ENCODE results near the gene FAM124A.

The FAM124A gene

GRCh38 chr13:51202477-51203046 is 19.6 kb upstream of the FAM124A start:
- DNase-seq = no peak
- Histone ChIP-seq H3K9me3 (ENCODE audit: control extremely low read depth in 1 of 5, control insufficient read depth in 4 of 5, insufficient read depth in 2 of 5, low read depth in 1 of 5, low read length in 4 of 5) (peaks cover 0 to 6% (median 3%) of the 10 kb centered on the region in 5 experiments), H3K27me3 (replicated peaks in 2 of 5; ENCODE audit: control insufficient read depth in 4 of 5, insufficient read depth in 5 of 5, low read length in 4 of 5) (peaks cover 0 to 5% (median 0%) of the 10 kb centered on the region in 5 experiments), H3K4me3 (ENCODE audit: control insufficient read depth in 1 of 7, extremely low read depth in 1 of 7, insufficient read depth in 4 of 7, low read depth in 2 of 7, low read length in 6 of 7) (no peak overlapping the region), H3K36me3 (ENCODE audit: control insufficient read depth in 4 of 4, insufficient read depth in 4 of 4, low read length in 3 of 4) (no peaks in the 10 kb centered on the region), H3K4me1 (ENCODE audit: control extremely low read depth in 1 of 4, control insufficient read depth in 4 of 4, insufficient read depth in 4 of 4, low read length in 3 of 4) (no peaks in the 10 kb centered on the region), H3K27ac (ENCODE audit: insufficient read depth in 1 of 2, low read depth in 1 of 2, low read length in 2 of 2, poor library complexity in 1 of 2, severe bottlenecking in 2 of 2) (no peak overlapping the region)
- ChIA-PET CTCF (no interaction called here), POLR2A (no interaction called here)
- 100% methylated on average over 1 of the region's 2 CpGs for WGBS (ENCODE audit: insufficient coverage)

GRCh38 chr13:51206584-51206983 is 15.6 kb upstream of the FAM124A start:
- Histone ChIP-seq H3K36me3 (ENCODE audit: control insufficient read depth in 4 of 4, insufficient read depth in 4 of 4, low read length in 3 of 4) (no peaks in the 10 kb centered on the region), H3K27me3 (replicated peaks in 2 of 5; ENCODE audit: control insufficient read depth in 4 of 5, insufficient read depth in 5 of 5, low read length in 4 of 5) (peaks cover 0 to 6% (median 4%) of the 10 kb centered on the region in 5 experiments), H3K4me1 (ENCODE audit: control extremely low read depth in 1 of 4, control insufficient read depth in 4 of 4, insufficient read depth in 4 of 4, low read length in 3 of 4) (no peaks in the 10 kb centered on the region), H3K27ac (ENCODE audit: insufficient read depth in 1 of 2, low read depth in 1 of 2, low read length in 2 of 2, poor library complexity in 1 of 2, severe bottlenecking in 2 of 2) (no peak overlapping the region), H3K4me3 (ENCODE audit: control insufficient read depth in 1 of 7, extremely low read depth in 1 of 7, insufficient read depth in 4 of 7, low read depth in 2 of 7, low read length in 6 of 7) (no peak overlapping the region), H3K9me3 (ENCODE audit: control extremely low read depth in 1 of 5, control insufficient read depth in 4 of 5, insufficient read depth in 2 of 5, low read depth in 1 of 5, low read length in 4 of 5) (peaks cover 0 to 1% (median 0%) of the 10 kb centered on the region in 5 experiments)
- no peak for DNase-seq
- no CpG with 5 or more reads among the region's 3 CpGs for WGBS (ENCODE audit: insufficient coverage)
- POLR2A ChIA-PET = no interaction called here
- CTCF ChIA-PET = interaction anchor here (0.8 kb wide), 1 partner anchor 16 kb away, joined by 3 read pairs; no protein-coding TSS in a partner anchor

GRCh38 chr13:51207881-51208280 is 14.3 kb upstream of the FAM124A start:
- peaks cover 0 to 1% (median 0%) of the 10 kb centered on the region in 5 experiments for H3K9me3 ChIP-seq (ENCODE audit: control extremely low read depth in 1 of 5, control insufficient read depth in 4 of 5, insufficient read depth in 2 of 5, low read depth in 1 of 5, low read length in 4 of 5)
- 93% methylated on average over 1 of the region's 2 CpGs for WGBS (ENCODE audit: insufficient coverage)
- DNase-seq = no peak
- H3K4me1 ChIP-seq (ENCODE audit: control extremely low read depth in 1 of 4, control insufficient read depth in 4 of 4, insufficient read depth in 4 of 4, low read length in 3 of 4) = no peaks in the 10 kb centered on the region
- peaks cover 0 to 8% (median 6%) of the 10 kb centered on the region in 5 experiments for H3K27me3 ChIP-seq (replicated peaks in 2 of 5; ENCODE audit: control insufficient read depth in 4 of 5, insufficient read depth in 5 of 5, low read length in 4 of 5)
- H3K36me3 ChIP-seq (ENCODE audit: control insufficient read depth in 4 of 4, insufficient read depth in 4 of 4, low read length in 3 of 4) = no peaks in the 10 kb centered on the region
- H3K27ac ChIP-seq (ENCODE audit: insufficient read depth in 1 of 2, low read depth in 1 of 2, low read length in 2 of 2, poor library complexity in 1 of 2, severe bottlenecking in 2 of 2) = no peak overlapping the region
- ChIA-PET CTCF (interaction anchor here (1.0 kb wide), 1 partner anchor 17 kb away, joined by 3 read pairs; no protein-coding TSS in a partner anchor), POLR2A (no interaction called here)
- H3K4me3 ChIP-seq (ENCODE audit: control insufficient read depth in 1 of 7, extremely low read depth in 1 of 7, insufficient read depth in 4 of 7, low read depth in 2 of 7, low read length in 6 of 7) = no peak overlapping the region

- CTCF ChIA-PET = interaction anchor here (0.8 to 1.0 kb wide), 2 partner anchors 16 to 105 kb away, joined by 3 read pairs; no protein-coding TSS in a partner anchor
- H3K36me3 ChIP-seq (ENCODE audit: control insufficient read depth in 4 of 4, insufficient read depth in 4 of 4, low read length in 3 of 4) = no peaks in the 10 kb centered on the region
- no peak overlapping the region for H3K27ac ChIP-seq (ENCODE audit: insufficient read depth in 1 of 2, low read depth in 1 of 2, low read length in 2 of 2, poor library complexity in 1 of 2, severe bottlenecking in 2 of 2)
- no peak for DNase-seq
- H3K27me3 ChIP-seq (replicated peaks in 2 of 5; ENCODE audit: control insufficient read depth in 4 of 5, insufficient read depth in 5 of 5, low read length in 4 of 5) = peaks cover 0 to 11% (median 5%) of the 10 kb centered on the region in 5 experiments
- POLR2A ChIA-PET = no interaction called here
- no peaks in the 10 kb centered on the region for H3K4me1 ChIP-seq (ENCODE audit: control extremely low read depth in 1 of 4, control insufficient read depth in 4 of 4, insufficient read depth in 4 of 4, low read length in 3 of 4)
- H3K9me3 ChIP-seq (ENCODE audit: control extremely low read depth in 1 of 5, control insufficient read depth in 4 of 5, insufficient read depth in 2 of 5, low read depth in 1 of 5, low read length in 4 of 5) = peaks cover 0 to 1% (median 0%) of the 10 kb centered on the region in 5 experiments
- 98% methylated on average over 4 of the region's 4 CpGs for WGBS (ENCODE audit: insufficient coverage)
- no peak overlapping the region for H3K4me3 ChIP-seq (ENCODE audit: control insufficient read depth in 1 of 7, extremely low read depth in 1 of 7, insufficient read depth in 4 of 7, low read depth in 2 of 7, low read length in 6 of 7)
Observed at GRCh38 chr13:51208716-51209115, 13.5 kb upstream of the FAM124A start.

GRCh38 chr13:51211910-51212309 is 10.3 kb upstream of the FAM124A start:
- no peak for DNase-seq
- CTCF ChIA-PET = no interaction called here
- POLR2A ChIA-PET = no interaction called here
- H3K9me3 ChIP-seq (ENCODE audit: control extremely low read depth in 1 of 5, control insufficient read depth in 4 of 5, insufficient read depth in 2 of 5, low read depth in 1 of 5, low read length in 4 of 5) = peaks cover 0 to 1% (median 0%) of the 10 kb centered on the region in 5 experiments
- H3K4me1 ChIP-seq (ENCODE audit: control extremely low read depth in 1 of 4, control insufficient read depth in 4 of 4, insufficient read depth in 4 of 4, low read length in 3 of 4) = no peaks in the 10 kb centered on the region
- peaks cover 0 to 11% (median 3%) of the 10 kb centered on the region in 5 experiments for H3K27me3 ChIP-seq (replicated peaks in 2 of 5; ENCODE audit: control insufficient read depth in 4 of 5, insufficient read depth in 5 of 5, low read length in 4 of 5)
- H3K27ac ChIP-seq (ENCODE audit: insufficient read depth in 1 of 2, low read depth in 1 of 2, low read length in 2 of 2, poor library complexity in 1 of 2, severe bottlenecking in 2 of 2) = no peak overlapping the region
- 100% methylated on average over 1 of the region's 2 CpGs for WGBS (ENCODE audit: insufficient coverage)
- no peaks in the 10 kb centered on the region for H3K36me3 ChIP-seq (ENCODE audit: control insufficient read depth in 4 of 4, insufficient read depth in 4 of 4, low read length in 3 of 4)
- no peak overlapping the region for H3K4me3 ChIP-seq (ENCODE audit: control insufficient read depth in 1 of 7, extremely low read depth in 1 of 7, insufficient read depth in 4 of 7, low read depth in 2 of 7, low read length in 6 of 7)

- no peak overlapping the region for H3K27ac ChIP-seq (ENCODE audit: insufficient read depth in 1 of 2, low read depth in 1 of 2, low read length in 2 of 2, poor library complexity in 1 of 2, severe bottlenecking in 2 of 2)
- H3K9me3 ChIP-seq (ENCODE audit: control extremely low read depth in 1 of 5, control insufficient read depth in 4 of 5, insufficient read depth in 2 of 5, low read depth in 1 of 5, low read length in 4 of 5) = peaks cover 0 to 1% (median 0%) of the 10 kb centered on the region in 5 experiments
- ChIA-PET CTCF (no interaction called here), POLR2A (no interaction called here)
- H3K36me3 ChIP-seq (ENCODE audit: control insufficient read depth in 4 of 4, insufficient read depth in 4 of 4, low read length in 3 of 4) = no peaks in the 10 kb centered on the region
- no peaks in the 10 kb centered on the region for H3K4me1 ChIP-seq (ENCODE audit: control extremely low read depth in 1 of 4, control insufficient read depth in 4 of 4, insufficient read depth in 4 of 4, low read length in 3 of 4)
- WGBS (ENCODE audit: insufficient coverage) = 100% methylated on average over 2 of the region's 2 CpGs
- DNase-seq = no peak
- H3K4me3 ChIP-seq (ENCODE audit: control insufficient read depth in 1 of 7, extremely low read depth in 1 of 7, insufficient read depth in 4 of 7, low read depth in 2 of 7, low read length in 6 of 7) = no peak overlapping the region
- H3K27me3 ChIP-seq (replicated peaks in 2 of 5; ENCODE audit: control insufficient read depth in 4 of 5, insufficient read depth in 5 of 5, low read length in 4 of 5) = peaks cover 0 to 11% (median 3%) of the 10 kb centered on the region in 5 experiments
Observed at GRCh38 chr13:51212758-51213157, 9.4 kb upstream of the FAM124A start.

- H3K27me3 ChIP-seq (replicated peaks in 2 of 5; ENCODE audit: control insufficient read depth in 4 of 5, insufficient read depth in 5 of 5, low read length in 4 of 5) = peaks cover 0 to 11% (median 3%) of the 10 kb centered on the region in 5 experiments
- POLR2A ChIA-PET = no interaction called here
- no peak overlapping the region for H3K4me3 ChIP-seq (ENCODE audit: control insufficient read depth in 1 of 7, extremely low read depth in 1 of 7, insufficient read depth in 4 of 7, low read depth in 2 of 7, low read length in 6 of 7)
- WGBS (ENCODE audit: insufficient coverage) = 100% methylated on average over 3 of the region's 6 CpGs
- no peaks in the 10 kb centered on the region for H3K36me3 ChIP-seq (ENCODE audit: control insufficient read depth in 4 of 4, insufficient read depth in 4 of 4, low read length in 3 of 4)
- CTCF ChIA-PET = no interaction called here
- peaks cover 0 to 1% (median 0%) of the 10 kb centered on the region in 5 experiments for H3K9me3 ChIP-seq (ENCODE audit: control extremely low read depth in 1 of 5, control insufficient read depth in 4 of 5, insufficient read depth in 2 of 5, low read depth in 1 of 5, low read length in 4 of 5)
- DNase-seq = no peak
- no peak overlapping the region for H3K27ac ChIP-seq (ENCODE audit: insufficient read depth in 1 of 2, low read depth in 1 of 2, low read length in 2 of 2, poor library complexity in 1 of 2, severe bottlenecking in 2 of 2)
- no peaks in the 10 kb centered on the region for H3K4me1 ChIP-seq (ENCODE audit: control extremely low read depth in 1 of 4, control insufficient read depth in 4 of 4, insufficient read depth in 4 of 4, low read length in 3 of 4)
Observed at GRCh38 chr13:51213173-51213728, 8.9 kb upstream of the FAM124A start.
